ENCODE measurements around the gene PHLDB2.

DNA sequence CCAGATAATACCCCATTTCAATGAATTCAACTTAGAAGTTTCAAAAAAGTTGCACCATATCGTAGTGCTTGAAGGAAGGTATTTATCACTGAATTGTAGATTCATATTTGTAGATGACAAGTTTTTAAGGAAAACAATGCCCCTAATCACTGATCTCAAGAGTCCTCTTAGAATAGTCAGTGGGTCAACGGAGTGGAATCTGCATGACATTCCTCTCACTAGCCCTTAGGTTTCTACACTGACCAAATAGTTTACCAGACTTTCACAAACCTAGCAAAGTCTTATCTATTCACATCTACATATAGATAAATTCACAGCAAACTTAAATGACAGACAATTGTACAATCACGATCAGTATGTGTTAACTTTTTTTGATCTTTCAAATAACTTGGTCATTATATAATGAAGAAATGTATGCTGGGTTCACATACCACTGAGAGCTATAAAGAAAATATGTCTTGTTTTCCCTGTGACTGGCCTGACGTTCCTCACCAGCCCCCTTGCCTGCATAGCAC is 35.7 kb upstream of the PHLDB2 start:
- no peak for TF ChIP-seq CTCF (conservative IDR thresholded peaks at IDR 0.05; ENCODE audit: low read length)
- TF ChIP-seq EZH2phosphoT487 (IDR thresholded peaks at IDR 0.05; ENCODE audit: borderline replicate concordance, low read depth, low read length) = no peak

Measured in OCI-LY7 (cell line).